ENCODE data around the gene SPANXC. TPM values are rescaled to one million over a fixed set of nuclear protein-coding genes. Genes with fewer than 3 reads are reported as not detected.
"Not testable (repeated sequence)": the region's sequence is repeated elsewhere in the genome, so short reads cannot be mapped to it uniquely, and the experiment has no call there.

SPANXC gene
- not detected in 2 replicates for total RNA-seq
- polyA plus RNA-seq (2012): not detected

DNA sequence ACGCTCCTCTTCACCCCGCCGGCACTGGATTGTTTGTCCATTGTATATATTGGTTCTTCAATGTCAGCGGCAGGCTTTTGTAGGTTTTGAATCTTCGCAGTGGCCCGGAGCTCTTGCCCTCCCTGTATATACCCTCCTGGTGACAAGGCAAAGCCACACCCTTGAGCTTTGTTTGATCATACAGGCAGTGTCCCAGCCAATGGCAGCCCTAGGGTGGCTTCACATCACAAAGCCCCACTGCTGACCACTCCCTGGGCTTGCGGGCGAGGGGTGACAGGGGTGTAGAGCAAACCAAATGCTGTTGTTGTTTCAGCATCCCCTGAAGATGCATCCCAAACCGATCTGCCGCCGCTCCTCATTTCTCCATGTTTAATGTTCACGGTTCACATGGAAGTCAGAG is at the start of gene SPANXC:
SPANXC (minus strand) TSS at position 101 of the 400 bp plus-strand sequence; CDS start at position 41, 60 bp downstream.
- not testable (repeated sequence) for DNase-seq (ENCODE audit: low read depth)

- DNase-seq (ENCODE audit: low read depth): no peak
These were observed 37.2 kb upstream of the SPANXC start for GRCh38 chrX:141279476-141279875.

DNA sequence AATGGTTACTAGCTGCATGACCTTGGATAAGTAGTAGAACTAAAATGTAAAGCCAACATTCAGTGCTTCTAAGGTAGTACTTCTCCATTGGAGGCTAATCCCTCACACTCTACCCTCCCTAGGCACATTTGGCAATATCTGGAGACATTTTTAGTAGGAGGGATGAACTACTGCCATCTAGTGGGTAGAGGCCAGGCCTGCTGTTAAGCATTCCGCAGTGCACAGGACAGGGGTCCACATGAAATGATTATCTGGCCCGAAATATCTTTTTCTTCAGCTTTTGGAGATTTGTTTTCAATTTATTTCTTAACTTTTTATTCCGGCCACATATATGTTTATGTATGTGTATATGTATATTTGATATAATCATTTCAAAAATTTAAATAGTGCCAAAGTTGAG is 36.0 kb upstream of the SPANXC start:
- DNase-seq (ENCODE audit: low read depth): peak; percentile 25

- DNase-seq (ENCODE audit: low read depth): no peak
These were observed 15.8 kb upstream of the SPANXC start for GRCh38 chrX:141258080-141258479.

GRCh38 chrX:141221611-141222010 is 20.7 kb downstream of the SPANXC start:
- DNase-seq (ENCODE audit: low read depth): no peak

GRCh38 chrX:141220342-141221008 is 21.8 kb downstream of the SPANXC start:
- peak; percentile 48 for DNase-seq (ENCODE audit: low read depth)

- DNase-seq (ENCODE audit: low read depth): no peak
These were observed 28.1 kb downstream of the SPANXC start for GRCh38 chrX:141214196-141214595.

- peak; percentile 55 for DNase-seq (ENCODE audit: low read depth)
These were observed 40.4 kb downstream of the SPANXC start for GRCh38 chrX:141201962-141202361.

Other genes starting within 250 kb of the SPANXC start
- gene SPANXB1, start 239.9 kb downstream of the SPANXC start, total RNA-seq: not detected in 2 replicates
- gene LDOC1, start 65.4 kb downstream of the SPANXC start, total RNA-seq: 4.6 and 6.1 TPM in 2 replicates

Measured in myocyte (in vitro differentiated cells).